Left lung (tissue), 10 donors: ENCODE data around the gene HOMEZ. TPM values are rescaled to one million over a fixed set of nuclear protein-coding genes. Genes with fewer than 3 reads are reported as not detected.

Experiments
- ATAC-seq: fragments of 200-7000 bp; cut with Tn5 transposase; one replicate; pipeline ENCODE4 v1.9.1; 2020; ENCODE audit warnings: moderate library complexity
- DNase-seq, 4 donors: peaks; one replicate each; pipeline ENCODE4 v3.0.0-alpha.2; 2013 to 2020
- H3K27ac ChIP-seq, 2 donors: fragments of 200-600 bp; sonication (generic) in 1 of 2; one replicate each; pipeline versions ENCODE4 v1.5.0 to v1.8.0; 2020 to 2021
- H3K27me3 ChIP-seq, 2 donors: fragments of 200-600 bp; sonication (generic) in 1 of 2; one replicate each; pipeline versions ENCODE4 v1.5.0 to v1.8.0; 2020 to 2021
- H3K36me3 ChIP-seq, 2 donors: fragments of 200-600 bp; sonication (generic) in 1 of 2; one replicate each; pipeline versions ENCODE4 v1.5.0 to v1.8.0; 2020 to 2021
- H3K4me1 ChIP-seq, 2 donors: fragments of 200-600 bp; one replicate each; pipeline ENCODE4 v1.8.0; 2021
- H3K4me3 ChIP-seq, 2 donors: fragments of 200-600 bp; sonication (generic) in 1 of 2; one replicate each; pipeline versions ENCODE4 v1.5.0 to v1.8.0; 2020 to 2021; ENCODE audit warnings: mild to moderate bottlenecking in 1 of 2
- H3K9me3 ChIP-seq, 2 donors: fragments of 200-600 bp; sonication (generic) in 1 of 2; one replicate each; pipeline versions ENCODE4 v1.5.0 to v1.8.0; 2020 to 2021
- intact Hi-C, 2 donors: fragments of 100-400 bp; cut with DNase I; formaldehyde crosslinking; loops; one replicate each; pipeline versions ENCODE4 v1.11.2 to v1.14.2; 2022
- polyA plus RNA-seq, 6 donors: library from polyadenylated mRNA; unstranded; fragments of 120-200 nt; gene quantifications; one replicate each; pipeline ENCODE4 v1.2.1, GENCODE V29; 2013; ENCODE audit not compliant: insufficient read length in 6 of 6
- total RNA-seq, 2 donors: library from RNA; stranded (reverse); fragmentation: NEBNext Ultra II Directional; extraction: Animal tissue kit (Norgen Biotek cat#: 25700); gene quantifications; one replicate each; pipeline ENCODE4 v1.2.1, GENCODE V29; 2021
- TF ChIP-seq, protein P1 (sequence below), 2 donors: fragments of 200-600 bp; sonication (generic) in 1 of 2; IDR thresholded peaks; one replicate each; pipeline versions ENCODE4 v1.5.0 to v1.8.0; 2021; ENCODE audit warnings: antibody characterized with exemption in 2 of 2
- donor health status: DM: no; HTN: yes; CAD: no.
- donor health status: DM: no; HTN: no; CAD: no.

HOMEZ gene
- total and polyA plus RNA-seq, 8 donors: 11.9 to 18.6 (median 15.4) TPM

DNA sequence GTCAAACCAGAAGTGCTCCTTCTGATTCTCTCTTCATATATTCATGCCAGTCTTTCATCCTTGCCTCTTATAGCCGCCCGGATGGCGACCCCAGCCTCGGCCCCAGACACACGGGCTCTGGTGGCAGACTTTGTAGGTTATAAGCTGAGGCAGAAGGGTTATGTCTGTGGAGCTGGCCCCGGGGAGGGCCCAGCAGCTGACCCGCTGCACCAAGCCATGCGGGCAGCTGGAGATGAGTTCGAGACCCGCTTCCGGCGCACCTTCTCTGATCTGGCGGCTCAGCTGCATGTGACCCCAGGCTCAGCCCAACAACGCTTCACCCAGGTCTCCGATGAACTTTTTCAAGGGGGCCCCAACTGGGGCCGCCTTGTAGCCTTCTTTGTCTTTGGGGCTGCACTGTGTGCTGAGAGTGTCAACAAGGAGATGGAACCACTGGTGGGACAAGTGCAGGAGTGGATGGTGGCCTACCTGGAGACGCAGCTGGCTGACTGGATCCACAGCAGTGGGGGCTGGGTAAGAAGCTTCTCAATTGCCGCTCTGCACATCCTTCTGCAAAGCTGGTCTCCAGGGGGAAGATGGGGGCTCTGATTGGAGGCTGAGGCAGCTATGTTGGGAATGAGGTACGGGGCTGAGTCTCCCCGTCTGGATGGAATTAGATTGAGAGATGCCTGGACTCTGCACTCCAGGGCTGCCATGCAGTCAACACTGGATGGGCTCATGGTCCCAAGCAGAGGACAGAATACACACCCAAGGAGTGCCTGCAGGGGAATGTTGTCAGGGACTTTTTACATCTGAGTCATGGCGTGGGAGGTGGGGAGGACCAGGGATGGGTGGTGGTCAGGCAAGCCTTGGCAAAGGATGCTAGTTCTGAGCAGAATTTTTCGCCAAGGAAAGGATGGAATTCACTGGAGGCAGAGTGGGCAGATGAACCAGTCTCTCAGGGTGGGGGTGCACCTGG, 22.0 kb upstream of the HOMEZ start:
- Histone ChIP-seq H3K9me3 (no peaks in the 10 kb centered on the region), H3K27ac (peak overlapping the region in 1 of 2 donors; percentile 78), H3K36me3 (peaks cover 0 to 35% of the 10 kb centered on the region in 2 donors), H3K4me1 (peaks cover 25 to 39% of the 10 kb centered on the region in 2 donors), H3K27me3 (no peaks in the 10 kb centered on the region), H3K4me3 (peak overlapping the region; percentile 82 to 85)
- DNase-seq (no peak), ATAC-seq (no peak)
- intact Hi-C loops: no loop called here
- TF ChIP-seq, protein P1, sequence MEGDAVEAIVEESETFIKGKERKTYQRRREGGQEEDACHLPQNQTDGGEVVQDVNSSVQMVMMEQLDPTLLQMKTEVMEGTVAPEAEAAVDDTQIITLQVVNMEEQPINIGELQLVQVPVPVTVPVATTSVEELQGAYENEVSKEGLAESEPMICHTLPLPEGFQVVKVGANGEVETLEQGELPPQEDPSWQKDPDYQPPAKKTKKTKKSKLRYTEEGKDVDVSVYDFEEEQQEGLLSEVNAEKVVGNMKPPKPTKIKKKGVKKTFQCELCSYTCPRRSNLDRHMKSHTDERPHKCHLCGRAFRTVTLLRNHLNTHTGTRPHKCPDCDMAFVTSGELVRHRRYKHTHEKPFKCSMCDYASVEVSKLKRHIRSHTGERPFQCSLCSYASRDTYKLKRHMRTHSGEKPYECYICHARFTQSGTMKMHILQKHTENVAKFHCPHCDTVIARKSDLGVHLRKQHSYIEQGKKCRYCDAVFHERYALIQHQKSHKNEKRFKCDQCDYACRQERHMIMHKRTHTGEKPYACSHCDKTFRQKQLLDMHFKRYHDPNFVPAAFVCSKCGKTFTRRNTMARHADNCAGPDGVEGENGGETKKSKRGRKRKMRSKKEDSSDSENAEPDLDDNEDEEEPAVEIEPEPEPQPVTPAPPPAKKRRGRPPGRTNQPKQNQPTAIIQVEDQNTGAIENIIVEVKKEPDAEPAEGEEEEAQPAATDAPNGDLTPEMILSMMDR (IDR thresholded peaks at IDR 0.05): no peak

DNA sequence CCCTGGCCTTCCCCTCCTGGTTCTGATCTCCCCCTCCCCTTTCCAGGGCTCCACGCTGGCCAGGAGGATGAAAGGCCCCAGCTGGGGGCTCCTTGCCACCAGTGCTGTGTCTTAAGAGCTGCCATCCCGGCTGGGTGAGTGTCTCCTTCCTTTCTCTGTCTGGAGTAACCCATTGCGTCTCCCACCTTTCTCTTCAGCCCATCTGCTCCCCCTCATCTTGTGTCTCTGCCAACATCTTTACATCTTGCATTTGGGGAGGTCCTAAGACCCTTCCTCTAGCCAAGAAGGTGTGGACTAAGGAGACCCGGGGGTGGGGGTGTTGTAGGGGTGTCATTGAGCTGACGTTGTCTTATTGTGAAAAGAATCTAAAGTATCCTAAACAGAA, 21.2 kb upstream of the HOMEZ start:
- TF ChIP-seq, protein P1 (IDR thresholded peaks at IDR 0.05): no peak
- DNase-seq (no peak), ATAC-seq (no peak)
- no peaks in the 10 kb centered on the region for H3K9me3 ChIP-seq
- intact Hi-C loops: no loop called here
- H3K4me3 ChIP-seq: peak overlapping the region; percentile 82 to 85
- H3K27ac ChIP-seq: peak overlapping the region; percentile 78 to 84
- peaks cover 25 to 41% of the 10 kb centered on the region in 2 donors for H3K4me1 ChIP-seq
- no peaks in the 10 kb centered on the region for H3K27me3 ChIP-seq
- peaks cover 0 to 31% of the 10 kb centered on the region in 2 donors for H3K36me3 ChIP-seq

DNA sequence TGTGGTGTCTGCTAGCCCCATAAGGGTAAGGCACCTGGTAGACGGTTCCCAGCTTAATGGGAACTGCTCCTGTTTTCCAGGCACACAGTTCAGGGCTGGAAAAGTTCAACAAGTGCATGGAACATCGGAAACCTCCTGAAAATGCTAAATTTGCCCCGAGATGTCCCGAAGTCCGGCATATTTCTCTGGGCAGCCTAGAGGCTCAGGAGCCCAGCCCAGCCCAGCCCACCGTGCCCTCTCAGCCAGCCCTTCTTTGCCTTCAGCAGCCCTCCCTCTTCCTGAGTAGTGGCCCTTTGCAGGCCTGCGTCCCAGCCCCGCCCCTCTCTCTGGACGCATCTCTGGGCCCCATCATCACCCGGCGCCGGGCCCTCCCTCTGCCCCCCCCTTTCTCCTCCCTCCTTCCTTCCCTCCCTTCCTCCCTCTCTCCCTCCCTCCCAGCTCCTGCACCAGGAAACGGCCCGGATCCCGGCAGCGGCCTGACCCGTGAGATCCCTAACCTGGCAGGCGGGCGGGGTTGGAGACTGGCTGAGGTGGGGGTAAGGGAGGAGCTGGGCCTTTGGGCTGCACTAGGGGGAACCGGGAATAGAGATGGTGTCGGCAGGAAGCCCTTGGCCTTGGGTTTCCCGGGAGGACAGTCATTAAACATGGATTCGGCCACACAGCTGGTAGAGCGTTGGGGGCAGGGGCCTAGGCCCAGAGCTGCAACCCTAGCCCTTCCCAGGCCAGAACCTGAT, 20.6 kb upstream of the HOMEZ start, which contains the start of gene BCL2L2:
TSS of gene BCL2L2 (plus strand) at position 422 of the 734 bp plus-strand sequence. CDS start 935 bp downstream, outside the sequence.
- TF ChIP-seq, protein P1 (IDR thresholded peaks at IDR 0.05): no peak
- Histone ChIP-seq H3K9me3 (no peaks in the 10 kb centered on the region), H3K4me1 (peaks cover 25 to 41% of the 10 kb centered on the region in 2 donors), H3K27ac (peak within 1 kb of the TSS; percentile 78 to 84), H3K36me3 (peaks cover 0 to 25% of the 10 kb centered on the region in 2 donors), H3K27me3 (no peaks in the 10 kb centered on the region), H3K4me3 (peak within 1 kb of the TSS; percentile 82 to 85)
- ATAC-seq: peak; percentile 77
- intact Hi-C loops: no loop called here
- DNase-seq: peak; percentile 90 to 94 (median 92)

GRCh38 chr14:23302290-23303225, 16.6 kb upstream of the HOMEZ start, which contains the start of gene PPP1R3E:
Gene PPP1R3E, minus strand, starts transcription at chr14:23302859. Its CDS starts 283 bp downstream, at chr14:23302576.
- peak within 1 kb of the TSS; percentile 97 to 99 for H3K27ac ChIP-seq
- no peaks in the 10 kb centered on the region for H3K27me3 ChIP-seq
- intact Hi-C loops: no loop called here
- H3K4me3 ChIP-seq: peak within 1 kb of the TSS; percentile 74 to 90
- H3K4me1 ChIP-seq: peaks cover 21 to 48% of the 10 kb centered on the region in 2 donors
- TF ChIP-seq, protein P1 (IDR thresholded peaks at IDR 0.05): no peak
- DNase-seq (peak; percentile 46 to 93 (median 71)), ATAC-seq (peak; percentile 54)
- H3K36me3 ChIP-seq: peaks cover 0 to 11% of the 10 kb centered on the region in 2 donors
- H3K9me3 ChIP-seq: no peaks in the 10 kb centered on the region
